ENCODE measurements around the gene ERCC5.

Gene ERCC5

DNA sequence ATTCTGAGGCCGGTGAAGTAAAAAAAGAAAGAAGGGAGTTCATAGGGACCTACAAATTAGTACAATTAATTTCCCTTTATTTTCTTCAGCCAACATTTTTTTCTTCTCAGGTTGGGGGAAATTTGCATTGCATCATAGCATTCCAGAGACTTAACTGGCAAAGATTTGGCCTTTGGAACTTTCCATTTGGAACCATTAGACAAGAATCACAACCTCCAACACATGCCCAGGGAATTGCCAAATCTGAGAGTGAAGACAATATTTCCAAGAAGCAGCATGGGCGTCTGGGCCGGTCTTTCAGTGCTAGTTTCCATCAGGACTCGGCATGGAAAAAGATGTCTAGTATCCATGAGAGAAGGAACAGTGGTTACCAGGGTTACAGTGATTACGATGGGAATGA is 6.4 kb upstream of the ERCC5 start:
- in situ Hi-C loops (cut with MboI; ENCODE audit: low sequenced_read_pairs), result no loop called here

DNA sequence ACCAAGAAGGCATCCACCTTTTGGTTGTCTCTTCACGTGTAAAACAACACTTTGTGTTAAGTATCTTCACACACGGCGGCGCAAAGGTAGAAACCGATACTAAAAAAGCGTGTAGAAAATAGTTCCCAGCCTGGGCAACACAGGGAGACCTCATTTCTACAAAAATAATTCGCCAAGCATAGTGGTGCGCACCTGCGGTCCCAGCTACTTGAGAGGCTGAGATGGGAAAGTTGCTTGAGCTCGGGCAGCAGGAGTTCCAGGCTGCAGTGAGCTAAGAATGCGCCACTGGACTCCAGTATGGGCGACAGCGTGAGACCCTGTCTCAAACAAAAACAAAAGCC is 573 bp upstream of the ERCC5 start:
- in situ Hi-C loops (cut with MboI; ENCODE audit: low sequenced_read_pairs), result loop anchor here (10.0 kb wide), 2 partner anchors 70 to 250 kb away; partner anchors contain the start of genes TEX30 and TPP2

DNA sequence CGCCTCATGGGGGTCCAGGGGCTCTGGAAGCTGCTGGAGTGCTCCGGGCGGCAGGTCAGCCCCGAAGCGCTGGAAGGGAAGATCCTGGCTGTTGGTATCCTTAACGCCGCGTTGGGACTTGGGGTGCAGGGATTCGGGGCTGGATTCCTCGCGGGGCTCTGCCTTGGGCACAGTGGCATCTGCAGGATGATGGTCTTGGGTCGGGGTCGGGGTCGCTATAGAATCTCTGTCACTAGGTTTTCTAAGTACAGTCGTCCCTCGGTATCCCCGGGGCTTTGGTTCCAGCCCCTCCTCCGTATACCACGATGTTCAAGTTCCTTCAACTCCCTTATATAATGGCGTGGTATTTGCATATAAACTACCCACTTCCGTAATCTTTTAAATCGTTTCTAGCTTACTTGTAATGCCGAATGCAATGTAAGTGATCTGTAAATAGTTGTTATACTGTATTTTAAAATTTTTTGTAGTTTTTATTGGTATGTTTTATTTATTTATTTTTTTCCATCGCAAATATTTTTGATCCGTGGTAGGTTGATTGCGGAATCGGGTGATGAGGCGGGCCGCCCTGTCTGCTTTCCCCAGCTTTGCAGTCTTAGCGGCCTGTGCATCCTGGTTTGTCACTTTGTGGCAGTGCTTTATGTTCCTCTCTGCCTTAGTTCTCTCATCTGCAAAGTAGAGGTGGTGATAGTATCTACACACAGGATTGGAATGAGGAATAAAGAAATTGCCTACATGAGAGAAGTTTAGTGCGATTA is 606 bp downstream of the ERCC5 start:
- in situ Hi-C loops (cut with MboI; ENCODE audit: low sequenced_read_pairs), result loop anchor here (10.0 kb wide), 2 partner anchors 72 to 252 kb away; partner anchors contain the start of genes TEX30 and TPP2

DNA sequence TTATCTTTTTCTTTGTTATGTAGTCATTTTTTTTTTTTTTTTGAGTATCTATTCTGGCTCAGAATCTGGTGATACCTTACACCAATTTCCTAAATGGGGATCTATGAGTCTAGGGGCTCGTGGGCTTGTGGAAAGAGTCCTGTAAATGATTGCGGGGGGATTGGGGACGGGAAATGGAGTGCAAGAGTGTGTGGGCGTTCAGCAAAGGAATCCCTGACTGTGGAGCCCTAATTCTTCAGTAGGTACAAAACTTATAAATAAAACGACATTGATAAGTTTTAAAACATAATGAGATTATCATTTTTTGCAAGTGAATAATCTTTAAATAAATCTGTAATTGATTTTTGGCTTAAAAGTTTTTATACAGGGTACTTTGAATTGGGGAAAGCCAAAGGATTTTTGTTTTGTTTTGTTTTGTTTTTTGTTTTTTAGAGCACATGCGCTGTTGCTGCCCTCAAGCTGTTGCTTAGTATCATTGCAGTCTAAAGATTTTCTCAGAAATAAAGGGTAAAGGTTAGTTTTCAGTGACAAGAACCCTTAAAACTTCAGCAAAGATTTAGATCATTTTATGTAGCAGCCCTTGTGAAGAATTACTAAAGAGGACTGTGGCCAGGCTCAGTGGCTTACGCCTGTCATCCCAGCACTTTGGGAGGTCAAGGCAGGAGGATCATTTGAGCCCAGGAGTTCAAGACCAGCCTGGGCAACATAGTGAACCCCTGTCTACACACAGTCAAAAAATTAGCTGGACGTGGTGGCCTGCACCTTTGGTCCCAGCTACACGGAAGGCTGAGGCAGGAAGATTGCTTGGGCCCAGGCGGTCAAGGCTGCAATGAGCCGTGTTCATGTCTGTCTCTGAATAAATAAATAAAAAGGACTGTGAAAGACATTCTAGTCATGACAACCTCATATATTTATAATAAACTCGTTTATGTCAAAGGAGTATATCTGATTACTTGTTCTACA is 1.7 kb downstream of the ERCC5 start:
- in situ Hi-C loops (cut with MboI; ENCODE audit: low sequenced_read_pairs), result loop anchor here (10.0 kb wide), 2 partner anchors 73 to 253 kb away; partner anchors contain the start of genes TEX30 and TPP2

DNA sequence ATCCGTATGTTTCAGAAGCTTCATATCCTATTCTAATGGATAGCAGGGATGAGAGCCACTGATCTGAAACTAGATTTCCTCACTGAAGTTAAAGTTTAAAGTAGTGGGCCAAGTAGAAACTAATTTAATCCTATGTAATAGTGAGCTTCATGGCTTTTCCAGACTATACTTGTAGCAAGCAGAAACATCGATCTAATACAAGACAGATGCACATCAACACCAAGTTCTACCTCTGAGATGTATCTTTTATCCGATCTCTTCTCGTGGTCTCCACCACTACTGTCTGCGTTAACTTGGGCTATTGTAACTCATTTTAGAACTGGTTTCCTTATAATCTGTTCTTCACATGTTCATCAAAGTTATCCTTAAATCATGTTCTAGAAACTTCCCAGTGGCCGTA is 3.1 kb downstream of the ERCC5 start:
- in situ Hi-C loops (cut with MboI; ENCODE audit: low sequenced_read_pairs), result loop anchor here (10.0 kb wide), 2 partner anchors 74 to 254 kb away; partner anchors contain the start of genes TEX30 and TPP2

DNA sequence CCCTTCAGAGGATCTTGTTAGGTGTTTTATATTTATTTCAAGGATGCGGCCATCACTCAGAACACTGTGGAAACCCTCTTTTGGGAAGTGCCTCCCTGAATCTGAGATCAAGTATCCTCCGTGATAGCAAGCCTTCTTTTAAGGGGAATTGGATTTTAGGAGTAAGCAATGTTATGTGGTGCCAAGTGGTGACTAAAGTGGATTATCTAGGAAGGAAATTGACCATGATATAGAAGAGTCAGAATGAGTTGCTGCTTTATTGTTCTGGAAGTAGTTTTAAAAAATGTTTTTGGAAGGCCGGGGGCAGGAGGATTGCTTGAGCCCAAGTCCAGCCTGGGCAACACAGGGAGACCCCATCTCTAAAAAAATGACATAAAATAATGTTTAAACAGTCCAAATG is 6.7 kb downstream of the ERCC5 start:
- in situ Hi-C loops (cut with MboI; ENCODE audit: low sequenced_read_pairs), result no loop called here

DNA sequence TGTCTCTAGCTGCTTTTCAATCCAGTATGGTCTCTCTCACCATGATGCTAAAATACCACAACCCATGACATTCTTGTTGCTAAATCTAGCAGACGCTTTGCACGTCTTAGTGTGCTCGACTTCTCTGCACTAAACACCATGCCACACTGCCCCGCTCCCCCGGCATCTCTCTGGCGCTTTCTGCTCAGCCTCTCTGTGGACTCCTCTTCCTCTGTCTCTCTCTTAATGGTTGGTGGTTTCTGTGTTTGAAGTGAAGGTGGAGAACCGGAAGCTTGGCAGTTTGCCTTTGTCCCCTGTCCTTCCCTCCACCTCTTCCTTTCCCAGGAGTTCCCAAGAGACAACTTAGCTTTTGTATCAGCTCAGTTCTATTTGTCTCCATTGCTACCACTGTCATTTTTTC is 8.8 kb downstream of the ERCC5 start:
- in situ Hi-C loops (cut with MboI; ENCODE audit: low sequenced_read_pairs), result no loop called here

DNA sequence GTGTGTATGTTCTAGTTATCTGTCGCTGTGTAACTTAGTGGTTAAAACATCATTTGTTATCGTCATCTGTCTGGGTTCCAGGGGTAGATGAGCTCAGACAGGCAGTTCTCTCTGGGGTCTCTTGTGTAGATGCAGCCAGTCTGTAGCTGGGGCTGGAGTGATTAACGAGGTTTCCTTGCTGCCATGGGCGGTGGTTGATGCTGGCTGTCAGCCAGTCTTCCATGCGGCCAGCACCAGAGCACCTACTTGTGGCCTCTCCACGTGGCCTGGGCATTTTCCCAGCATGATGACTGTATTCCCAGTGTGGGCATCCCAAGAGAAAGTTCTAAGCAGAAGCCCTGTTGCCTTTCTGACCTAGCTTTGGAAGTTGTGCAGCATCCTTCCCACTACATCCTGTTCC is 10.7 kb downstream of the ERCC5 start:
- in situ Hi-C loops (cut with MboI; ENCODE audit: low sequenced_read_pairs), result no loop called here

DNA sequence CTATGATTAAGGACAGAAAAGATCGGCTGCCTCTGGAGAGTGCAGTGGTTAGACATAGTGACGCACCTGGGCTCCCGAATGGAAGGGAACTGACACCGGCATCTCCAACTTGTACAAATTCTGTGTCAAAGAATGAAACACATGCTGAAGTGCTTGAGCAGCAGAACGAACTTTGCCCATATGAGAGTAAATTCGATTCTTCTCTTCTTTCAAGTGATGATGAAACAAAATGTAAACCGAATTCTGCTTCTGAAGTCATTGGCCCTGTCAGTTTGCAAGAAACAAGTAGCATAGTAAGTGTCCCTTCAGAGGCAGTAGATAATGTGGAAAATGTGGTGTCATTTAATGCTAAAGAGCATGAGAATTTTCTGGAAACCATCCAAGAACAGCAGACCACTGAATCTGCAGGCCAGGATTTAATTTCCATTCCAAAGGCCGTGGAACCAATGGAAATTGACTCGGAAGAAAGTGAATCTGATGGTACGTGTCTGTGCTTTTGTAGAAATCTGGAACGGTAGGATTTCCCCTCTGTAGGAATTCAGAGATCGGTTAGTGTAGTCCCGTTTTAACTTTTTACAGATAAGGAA is 16.9 kb downstream of the ERCC5 start:
- in situ Hi-C loops (cut with MboI; ENCODE audit: low sequenced_read_pairs), result no loop called here

DNA sequence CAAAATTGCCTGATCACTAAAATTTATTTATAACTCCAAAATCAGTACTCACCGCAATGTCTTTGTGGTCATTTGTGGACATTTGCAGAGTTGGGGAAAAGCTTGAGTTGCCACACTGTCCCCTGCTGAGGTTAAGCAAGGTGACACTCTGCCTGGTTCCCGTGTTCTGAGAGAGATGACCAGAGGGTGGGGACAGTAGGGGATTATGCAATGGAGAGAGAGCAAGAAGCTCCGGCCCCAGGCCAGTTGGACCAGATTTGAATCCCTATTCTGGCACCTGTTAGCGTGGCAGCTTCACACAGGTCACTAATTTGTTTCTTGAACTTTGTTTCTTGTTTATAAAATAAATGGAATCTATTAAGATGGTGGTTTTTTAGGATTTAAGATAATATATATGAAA is 17.8 kb downstream of the ERCC5 start:
- in situ Hi-C loops (cut with MboI; ENCODE audit: low sequenced_read_pairs), result no loop called here

DNA sequence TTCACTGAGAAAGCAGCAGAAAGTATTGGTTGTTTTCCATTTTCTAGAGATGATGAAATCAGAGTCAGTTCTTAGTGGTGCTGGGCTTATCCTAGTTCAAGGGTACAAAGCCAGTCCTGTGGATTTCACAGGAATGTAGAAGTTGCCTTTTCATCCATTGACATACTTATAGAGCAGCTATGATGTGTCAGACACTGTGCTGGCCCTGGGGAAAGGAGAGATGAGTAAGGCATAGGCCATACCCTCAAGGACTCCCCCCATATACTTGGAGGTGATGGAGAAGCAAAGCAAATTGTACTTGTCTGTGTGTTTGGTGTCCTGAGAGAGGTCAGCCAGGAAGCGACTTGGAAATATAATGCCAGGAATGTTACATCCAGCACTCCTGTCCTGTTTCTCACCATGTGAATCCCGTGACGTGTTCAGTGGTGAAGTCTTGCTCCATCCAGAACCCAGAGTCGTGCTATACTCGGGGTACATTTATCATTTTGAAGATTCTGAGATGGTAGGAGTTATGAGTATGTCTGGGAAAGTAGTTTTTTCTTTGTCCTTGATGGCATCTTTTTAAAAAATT is 22.6 kb downstream of the ERCC5 start:
- in situ Hi-C loops (cut with MboI; ENCODE audit: low sequenced_read_pairs), result no loop called here

DNA sequence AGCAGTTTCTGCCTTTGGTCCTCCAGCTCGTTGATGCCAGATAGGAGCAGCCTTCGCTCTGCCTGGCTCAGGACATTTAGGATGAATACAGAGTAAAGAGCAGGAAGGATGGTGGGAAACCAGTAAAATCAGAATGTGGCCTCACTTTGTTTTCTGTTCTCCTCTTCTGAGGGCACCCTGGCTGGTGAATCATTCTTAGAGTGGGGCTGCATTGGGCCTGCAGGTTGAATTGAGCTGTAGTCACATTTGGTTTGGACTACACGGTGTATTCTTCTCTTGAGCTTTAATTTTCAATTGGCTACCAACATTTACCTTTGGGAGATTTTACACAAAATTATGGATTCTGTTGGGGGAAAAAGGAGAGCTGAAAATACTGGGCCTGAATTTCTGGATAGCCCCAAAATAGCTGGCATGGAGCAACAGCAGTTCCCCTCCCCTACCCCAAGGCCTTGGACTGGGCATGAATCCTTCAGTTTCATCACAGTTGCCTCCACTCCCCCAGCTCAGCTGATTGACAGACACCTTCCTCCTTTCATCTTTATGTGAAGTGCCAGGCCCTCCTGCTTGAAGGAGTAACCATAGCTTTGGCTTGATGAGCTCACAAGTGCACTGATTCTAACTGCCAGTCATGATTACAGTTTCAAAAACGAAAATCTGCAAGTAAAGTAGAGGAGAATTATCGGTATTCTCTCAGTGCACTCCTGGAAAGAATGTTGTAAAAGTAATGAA is 24.3 kb downstream of the ERCC5 start:
- in situ Hi-C loops (cut with MboI; ENCODE audit: low sequenced_read_pairs), result no loop called here

DNA sequence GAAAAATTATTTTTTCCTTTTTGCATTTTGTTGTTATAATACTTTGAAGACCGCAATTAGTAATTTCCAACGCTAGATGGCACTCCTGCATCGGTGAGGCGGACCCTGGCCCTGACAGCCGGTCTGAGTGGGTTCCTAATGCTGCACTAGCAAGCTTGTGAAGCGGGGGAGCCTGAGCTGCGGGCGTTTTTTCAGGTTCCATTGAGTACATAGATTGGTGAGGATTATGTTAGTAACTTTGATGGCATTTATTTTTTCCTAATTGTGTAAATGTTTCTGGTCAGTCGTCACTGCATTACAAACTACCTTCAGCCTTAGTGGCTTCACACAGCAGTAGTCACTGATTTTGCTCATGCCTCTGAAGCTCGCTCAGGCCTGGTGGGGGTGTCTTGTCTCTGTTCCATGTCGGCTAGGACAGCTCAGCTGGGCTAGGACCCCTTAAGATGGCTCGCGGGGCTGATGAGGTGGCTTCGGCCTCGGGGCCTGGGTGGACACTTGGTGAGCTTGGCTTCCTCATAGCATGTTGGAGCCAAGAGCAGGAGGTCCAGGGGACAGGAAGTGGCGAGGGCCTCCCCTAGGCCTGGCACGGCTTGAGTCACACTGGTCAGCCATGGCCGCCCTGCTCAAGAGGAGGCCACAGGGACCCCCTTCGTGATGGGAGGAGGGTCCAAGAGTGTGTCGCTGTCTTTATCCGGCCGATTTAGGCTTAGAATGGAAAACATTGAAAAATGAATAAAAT is 25.0 kb downstream of the ERCC5 start:
- in situ Hi-C loops (cut with MboI; ENCODE audit: low sequenced_read_pairs), result no loop called here

DNA sequence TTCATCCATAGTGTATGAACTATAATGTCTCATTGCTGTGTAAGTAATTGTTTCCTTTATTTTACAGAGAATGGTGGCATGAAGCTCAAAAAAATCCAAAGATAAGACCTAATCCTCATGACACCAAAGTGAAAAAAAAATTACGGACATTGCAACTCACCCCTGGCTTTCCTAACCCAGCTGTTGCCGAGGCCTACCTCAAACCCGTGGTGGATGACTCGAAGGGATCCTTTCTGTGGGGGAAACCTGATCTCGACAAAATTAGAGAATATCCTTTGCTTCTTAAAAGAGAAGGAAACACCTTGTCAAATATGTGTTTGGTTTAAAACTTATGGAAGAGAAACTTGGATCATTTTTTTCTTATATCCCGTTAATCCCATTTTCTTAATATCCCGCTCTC is 26.3 kb downstream of the ERCC5 start:
- in situ Hi-C loops (cut with MboI; ENCODE audit: low sequenced_read_pairs), result no loop called here

DNA sequence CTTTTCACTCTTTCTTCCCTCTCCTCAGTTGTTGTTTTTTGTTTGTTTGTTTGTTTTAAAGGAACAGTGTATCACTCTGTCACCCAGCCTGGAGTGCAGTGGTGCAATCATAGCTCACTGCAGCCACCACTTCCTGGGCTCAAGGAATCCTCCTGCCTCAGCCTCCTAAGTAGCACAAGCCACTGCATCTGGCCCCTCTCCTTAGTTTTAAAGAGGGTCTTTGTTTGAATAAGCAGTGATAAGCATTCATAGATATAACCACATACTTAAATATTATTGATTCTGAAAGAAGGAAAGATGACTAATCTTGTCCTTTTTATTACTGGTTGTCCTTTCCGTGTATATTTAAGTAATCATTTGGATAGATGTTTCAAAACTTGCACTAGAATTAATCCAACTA is 26.7 kb downstream of the ERCC5 start:
- in situ Hi-C loops (cut with MboI; ENCODE audit: low sequenced_read_pairs), result no loop called here

DNA sequence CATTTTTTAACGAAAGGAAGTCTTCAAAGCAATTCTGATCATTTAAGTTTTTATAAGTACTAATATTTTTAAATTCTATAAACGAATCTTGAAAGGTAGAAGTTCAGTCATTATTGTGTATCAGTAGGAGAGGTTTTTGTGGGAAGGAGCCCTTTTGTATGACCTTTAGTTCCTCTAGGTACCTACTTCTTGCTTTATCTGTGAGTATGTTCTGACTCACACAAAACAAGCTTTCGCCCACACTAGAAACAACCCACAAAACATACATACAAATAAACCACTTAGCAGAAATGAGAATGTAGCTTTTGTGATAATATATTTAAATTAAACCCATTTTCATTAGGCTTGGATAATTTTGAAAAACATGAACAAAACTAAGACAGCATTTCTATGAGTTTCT is 27.8 kb downstream of the ERCC5 start:
- in situ Hi-C loops (cut with MboI; ENCODE audit: low sequenced_read_pairs), result no loop called here

DNA sequence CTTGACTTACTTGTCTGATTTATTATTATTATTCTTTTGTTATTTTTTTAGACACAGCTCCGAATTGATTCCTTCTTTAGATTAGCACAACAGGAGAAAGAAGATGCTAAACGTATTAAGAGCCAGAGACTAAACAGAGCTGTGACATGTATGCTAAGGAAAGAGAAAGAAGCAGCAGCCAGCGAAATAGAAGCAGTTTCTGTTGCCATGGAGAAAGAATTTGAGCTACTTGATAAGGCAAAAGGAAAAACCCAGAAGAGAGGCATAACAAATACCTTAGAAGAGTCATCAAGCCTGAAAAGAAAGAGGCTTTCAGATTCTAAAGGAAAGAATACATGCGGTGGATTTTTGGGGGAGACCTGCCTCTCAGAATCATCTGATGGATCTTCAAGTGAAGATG is 29.4 kb downstream of the ERCC5 start:
- in situ Hi-C loops (cut with MboI; ENCODE audit: low sequenced_read_pairs), result no loop called here

DNA sequence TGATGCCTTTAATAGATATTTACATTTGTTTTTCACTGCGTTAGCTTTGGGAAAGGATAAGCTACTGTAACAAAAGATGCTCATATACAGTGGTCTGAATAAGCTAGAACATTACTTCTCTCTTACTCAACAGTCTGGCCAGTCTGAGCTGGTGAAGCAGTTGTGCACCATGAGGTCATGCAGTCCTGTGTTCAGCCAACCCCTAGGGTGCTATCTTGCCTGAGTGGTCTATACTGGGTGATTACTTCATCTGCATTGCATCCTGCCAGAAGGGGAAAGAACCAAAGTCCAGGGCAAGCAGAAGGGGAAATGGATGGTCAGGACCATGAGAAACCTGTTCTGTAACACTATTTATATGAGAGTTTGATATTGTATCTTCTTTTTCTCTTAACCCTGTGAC is 31.5 kb downstream of the ERCC5 start:
- in situ Hi-C loops (cut with MboI; ENCODE audit: low sequenced_read_pairs), result no loop called here

DNA sequence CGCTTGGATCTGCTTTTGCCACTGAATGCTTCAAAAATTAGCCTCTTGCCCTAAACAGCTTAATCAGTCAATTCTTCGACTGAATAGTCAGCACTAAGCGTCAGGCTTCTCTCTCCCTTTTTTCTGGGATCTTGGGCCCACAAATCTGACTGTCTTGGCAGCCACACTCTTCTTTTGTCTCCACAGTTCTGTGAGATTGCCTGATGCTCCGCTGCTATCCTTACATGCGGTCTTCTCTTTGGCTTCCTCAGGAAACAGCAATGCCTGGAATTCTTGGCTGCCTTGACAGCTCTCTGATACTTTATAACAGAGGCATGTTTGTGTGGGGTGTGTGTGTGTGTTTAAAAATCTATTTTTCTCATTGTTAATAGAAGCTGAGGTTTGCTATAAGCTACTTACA is 32.6 kb downstream of the ERCC5 start:
- in situ Hi-C loops (cut with MboI; ENCODE audit: low sequenced_read_pairs), result no loop called here

Measured in HL-60/S4 treated with phorbol 12-myristate 13-acetate at 8.2 ng/mL for 4 days and 3 days (cell line).